Activated naive CD4-positive, alpha-beta T cell treated with anti-CD3 and anti-CD28 coated beads, Interleukin-2, amount 50 U/mL, for 72 hours (primary cell): ENCODE data around the gene NATD1. TPM values are rescaled to one million over a fixed set of nuclear protein-coding genes. Genes with fewer than 3 reads are reported as not detected.

Source experiments
- ATAC-seq, 2 donors: fragments of 150-1000 bp; cut with Tn5 transposase; 2 replicates each; pipeline ENCODE4 v1.10.0; 2021; ENCODE audit warnings: mild to moderate bottlenecking in 2 of 2, moderate library complexity in 2 of 2
- DNase-seq, 2 donors: peaks; one replicate each; pipeline ENCODE4 v3.0.0; 2021 to 2022; ENCODE audit warnings: low spot score in 2 of 2
- H3K27ac Mint-ChIP-seq, 2 donors: one replicate each; pipeline ENCODE4 v1.8.0; 2022; ENCODE audit warnings: mild to moderate bottlenecking in 2 of 2, mixed read lengths in 2 of 2
- H3K36me3 Mint-ChIP-seq, 2 donors: one replicate each; pipeline ENCODE4 v1.8.0; 2022; ENCODE audit warnings: mixed read lengths in 2 of 2
- H3K9me3 Mint-ChIP-seq, 2 donors: one replicate each; pipeline ENCODE4 v1.8.0; 2022; ENCODE audit warnings: mixed read lengths in 2 of 2
- total RNA-seq, 2 donors: library from RNA; stranded (reverse); gene quantifications; one replicate each; pipeline ENCODE4 v1.2.3, GENCODE V29; 2022

NATD1 gene
- total RNA-seq, 2 donors from 2014 or later: 2.6 to 2.9 TPM

DNA sequence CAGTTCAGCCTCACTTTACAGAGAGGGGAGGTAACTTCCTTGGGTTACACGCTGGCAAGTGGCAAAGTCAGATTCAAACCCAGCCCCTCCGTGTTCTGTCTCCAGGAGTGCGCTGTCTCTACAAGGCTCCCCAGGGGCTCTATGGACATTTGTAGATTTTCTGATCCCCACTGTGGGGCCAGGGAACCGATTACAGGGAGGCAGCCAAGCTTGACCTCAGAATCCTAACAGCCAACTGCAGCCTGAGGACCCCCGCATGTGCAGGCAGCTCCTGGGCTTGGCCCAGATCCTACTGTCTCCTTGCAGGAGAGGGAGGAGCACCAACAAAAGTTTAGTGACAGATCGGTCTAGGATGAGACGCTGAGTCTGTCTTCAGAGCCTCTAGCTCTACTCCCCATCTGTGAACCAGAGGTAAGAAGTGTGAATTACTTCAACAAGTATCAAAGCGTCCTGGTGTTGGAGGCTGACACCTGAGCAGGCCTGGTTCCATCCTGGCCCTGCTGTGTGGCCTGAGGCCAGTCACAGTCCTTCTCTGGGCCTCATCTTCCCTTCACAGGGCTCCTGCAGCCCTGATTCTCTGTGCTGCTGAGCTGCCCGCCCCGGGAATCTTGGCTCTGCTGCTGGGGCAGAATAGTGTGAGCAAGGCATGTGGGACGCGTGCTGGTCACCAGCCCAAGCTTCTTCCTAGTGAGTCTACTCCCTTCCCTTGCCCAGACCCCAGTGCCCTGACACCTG, 9.2 kb upstream of the NATD1 start:
- no peak for DNase-seq
- no peak overlapping the region for H3K27ac Mint-ChIP-seq
- no peaks in the 10 kb centered on the region for H3K9me3 Mint-ChIP-seq

DNA sequence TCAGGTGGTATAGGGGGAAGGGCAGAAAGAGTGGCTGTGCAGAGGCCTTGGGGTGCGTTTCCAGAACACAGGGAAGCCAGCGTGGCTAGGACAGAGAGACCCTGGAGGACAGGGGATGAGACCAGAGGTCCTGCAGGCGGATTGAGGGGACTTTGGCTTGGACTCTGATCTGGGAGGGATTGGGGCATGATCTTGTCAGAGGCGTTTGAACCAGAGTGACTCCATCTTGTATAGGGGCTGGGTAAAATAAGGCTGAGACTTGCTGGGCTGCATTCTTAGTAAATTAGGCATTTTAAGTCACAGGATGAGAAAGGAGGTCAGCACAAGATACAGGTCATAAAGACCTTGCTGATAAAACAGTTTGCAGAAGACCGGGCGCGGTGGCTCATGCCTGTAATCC, 5.4 kb upstream of the NATD1 start:
- Mint-ChIP-seq H3K36me3 (no peaks in the 10 kb centered on the region), H3K27ac (peak overlapping the region in 1 of 2 donors; percentile 72), H3K9me3 (no peaks in the 10 kb centered on the region)
- DNase-seq (no peak), ATAC-seq (no peak)

More for the DNA sequence above, 9.2 kb upstream of the NATD1 start:
- no peaks in the 10 kb centered on the region for H3K36me3 Mint-ChIP-seq
- ATAC-seq: no peak

GRCh38 chr17:21253646-21254441, 634 bp upstream of the NATD1 start:
- ATAC-seq: peak; percentile 1 to 42
- H3K36me3 Mint-ChIP-seq: no peaks in the 10 kb centered on the region
- no peak for DNase-seq
- H3K9me3 Mint-ChIP-seq: no peaks in the 10 kb centered on the region
- H3K27ac Mint-ChIP-seq: peak overlapping the region in 1 of 2 donors; percentile 80

DNA sequence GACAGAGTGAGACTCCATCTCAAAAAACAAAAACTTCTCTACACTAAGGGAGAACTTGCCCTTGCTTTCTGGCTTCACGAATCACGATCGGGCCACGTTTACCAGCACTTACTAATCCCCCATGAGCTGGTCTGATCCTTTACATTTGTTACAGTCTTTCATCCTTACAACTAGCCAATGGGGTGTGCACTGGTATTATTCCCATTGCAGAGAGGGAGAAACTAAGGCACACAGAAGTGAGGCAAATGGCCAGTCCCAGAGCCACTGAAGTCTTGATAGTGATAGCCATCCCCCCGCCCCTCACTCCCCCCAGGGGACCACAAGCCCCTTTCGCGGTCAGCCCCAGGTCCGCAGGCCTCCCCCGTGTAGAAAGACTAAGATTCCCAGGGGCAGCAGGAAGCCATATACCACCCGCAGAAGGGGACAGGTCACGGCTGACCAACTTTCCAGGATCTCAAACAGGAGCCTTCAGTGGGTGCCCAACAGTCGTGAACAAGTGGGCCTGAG, 868 bp downstream of the NATD1 start:
- DNase-seq (no peak), ATAC-seq (no peak)
- Mint-ChIP-seq H3K36me3 (no peaks in the 10 kb centered on the region), H3K9me3 (no peaks in the 10 kb centered on the region), H3K27ac (peak overlapping the region in 1 of 2 donors; percentile 65)

- ATAC-seq (no peak), DNase-seq (no peak)
- Mint-ChIP-seq H3K27ac (no peak overlapping the region), H3K9me3 (no peaks in the 10 kb centered on the region), H3K36me3 (no peaks in the 10 kb centered on the region)
These were observed 1.7 kb downstream of the NATD1 start for GRCh38 chr17:21251337-21252010.

GRCh38 chr17:21250854-21251253, 2.4 kb downstream of the NATD1 start:
- Mint-ChIP-seq H3K36me3 (no peaks in the 10 kb centered on the region), H3K9me3 (no peaks in the 10 kb centered on the region), H3K27ac (no peak overlapping the region)
- ATAC-seq: no peak
- no peak for DNase-seq

DNA sequence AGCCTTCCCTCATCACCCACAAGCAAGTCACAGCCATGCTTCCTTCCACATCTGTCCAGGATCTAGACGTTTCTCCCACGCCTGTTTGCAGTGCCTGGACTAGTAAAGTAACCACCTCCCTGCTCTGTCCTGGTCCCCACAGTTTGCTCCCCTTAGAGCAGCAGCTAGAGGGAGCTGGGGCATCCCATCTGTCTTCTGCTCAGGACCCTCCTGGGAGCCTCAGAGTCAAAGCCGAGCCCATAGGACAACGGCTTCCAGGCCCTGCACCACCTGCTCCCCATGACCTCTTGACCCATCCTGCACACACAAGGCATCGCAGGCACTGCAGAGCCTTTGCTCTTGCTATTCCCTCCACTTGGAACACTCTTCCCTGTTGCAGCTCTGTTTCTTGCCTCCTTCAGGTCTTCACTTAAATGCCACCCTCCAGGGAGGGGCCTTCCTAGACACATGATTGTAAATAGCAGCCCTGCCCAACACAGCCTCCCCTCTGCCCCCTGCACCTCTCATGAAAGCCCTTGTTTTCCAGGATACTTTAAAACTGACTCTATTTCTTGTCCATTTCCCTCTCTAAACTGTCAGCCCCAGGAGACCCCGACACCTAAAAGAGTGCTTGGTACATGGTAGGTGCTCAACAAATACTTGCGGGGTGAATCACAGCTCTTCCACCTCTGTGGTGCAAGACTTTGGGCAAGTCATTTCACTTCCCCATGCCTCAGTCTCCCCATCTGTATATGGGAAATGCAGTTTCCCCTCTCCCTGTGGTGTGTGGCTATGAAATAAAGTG, 3.1 kb downstream of the NATD1 start:
- Mint-ChIP-seq H3K36me3 (no peaks in the 10 kb centered on the region), H3K9me3 (no peaks in the 10 kb centered on the region), H3K27ac (peak overlapping the region; percentile 16 to 22)
- DNase-seq (no peak), ATAC-seq (no peak)

DNA sequence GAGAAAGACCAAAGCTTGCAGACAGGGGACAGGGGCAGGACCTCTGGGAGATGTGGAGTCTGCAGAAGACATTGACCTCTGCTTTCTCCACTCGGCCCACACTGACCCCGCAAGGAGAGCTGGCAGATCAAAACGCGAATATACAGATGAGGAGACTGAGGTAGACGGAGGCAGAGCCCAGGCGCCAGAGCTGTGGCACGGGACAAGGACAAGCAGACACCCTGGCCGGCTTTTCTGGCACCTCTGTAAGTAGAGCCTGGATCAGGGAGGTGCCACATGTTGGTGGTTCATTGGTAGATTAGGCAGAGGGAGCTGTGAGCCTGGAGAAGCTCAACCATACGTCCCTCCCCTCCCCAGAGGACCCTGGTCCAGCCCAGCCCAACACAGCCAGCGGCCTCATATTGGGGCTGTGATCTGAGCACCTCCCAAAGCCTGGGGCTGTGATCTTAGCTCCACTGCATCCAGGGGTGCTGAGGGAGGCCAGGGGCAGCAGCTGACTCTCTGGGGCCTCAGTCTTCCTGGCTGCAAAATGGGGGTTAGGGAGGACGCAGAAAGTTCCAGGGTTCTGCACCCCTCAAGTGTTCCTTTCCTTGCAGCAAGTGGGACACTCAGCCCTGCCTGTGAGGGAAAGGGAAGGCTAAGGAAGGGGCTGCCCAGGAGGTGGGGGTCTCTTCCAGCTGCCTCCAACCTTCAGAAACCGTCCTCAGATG, 4.0 kb downstream of the NATD1 start:
- no peak for DNase-seq
- no peak for ATAC-seq
- Mint-ChIP-seq H3K27ac (peak overlapping the region in 1 of 2 donors; percentile 47), H3K36me3 (no peaks in the 10 kb centered on the region), H3K9me3 (no peaks in the 10 kb centered on the region)

DNA sequence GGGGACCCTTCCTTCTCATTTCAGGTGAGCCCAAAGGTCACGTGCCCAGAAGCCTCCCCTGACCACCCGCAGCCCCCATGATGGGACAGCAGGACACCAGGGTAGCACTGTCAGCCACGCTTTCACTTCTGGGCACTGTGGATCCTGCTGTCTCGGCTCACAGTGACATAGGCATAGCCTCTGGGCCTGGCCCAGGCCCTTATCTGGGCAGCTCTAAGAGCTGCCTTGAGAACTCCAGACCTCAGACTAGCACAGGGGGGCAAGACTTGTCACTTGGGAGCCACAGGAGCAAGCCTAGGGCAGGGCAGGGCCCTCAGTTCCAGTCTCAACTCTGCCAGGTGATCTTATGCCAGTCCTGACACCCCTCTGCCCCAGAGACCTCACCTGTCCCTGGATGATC, 4.7 kb downstream of the NATD1 start:
- H3K36me3 Mint-ChIP-seq: no peaks in the 10 kb centered on the region
- DNase-seq (no peak), ATAC-seq (no peak)
- H3K9me3 Mint-ChIP-seq: no peaks in the 10 kb centered on the region
- peak overlapping the region in 1 of 2 donors; percentile 47 for H3K27ac Mint-ChIP-seq

DNA sequence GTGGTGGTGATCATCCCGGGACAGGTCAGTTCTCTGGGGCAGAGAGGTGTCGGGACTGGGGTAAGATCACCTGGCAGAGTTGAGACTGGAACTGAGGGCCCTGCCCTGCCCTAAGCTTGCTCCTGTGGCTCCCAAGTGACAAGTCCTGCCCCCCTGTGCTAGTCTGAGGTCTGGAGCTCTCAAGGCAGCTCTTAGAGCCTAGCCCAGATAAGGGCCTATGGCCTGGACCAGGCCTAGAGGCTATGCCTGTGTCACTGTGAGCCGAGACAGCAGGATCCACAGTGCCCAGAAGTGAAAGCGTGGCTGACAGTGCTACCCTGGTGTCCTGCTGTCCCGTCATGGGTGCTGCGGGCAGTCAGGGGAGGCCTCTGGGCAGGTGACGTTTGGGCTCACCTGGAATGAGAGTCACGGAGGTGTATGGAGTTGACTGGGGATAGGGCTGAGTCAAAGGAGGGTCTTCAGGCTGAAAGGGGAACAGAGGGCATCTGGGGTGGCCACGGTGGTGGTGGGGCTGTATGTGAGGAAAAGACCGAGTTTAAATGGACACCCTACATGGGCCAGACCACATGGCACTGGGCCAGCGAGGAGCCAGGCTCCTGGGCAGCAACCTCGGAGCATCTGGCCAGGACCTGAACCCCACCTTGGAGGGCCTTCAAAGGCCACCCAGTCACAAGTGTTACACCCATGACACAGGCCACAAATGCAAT, 5.5 kb downstream of the NATD1 start:
- DNase-seq: no peak
- Mint-ChIP-seq H3K36me3 (no peaks in the 10 kb centered on the region), H3K27ac (peak overlapping the region; percentile 36 to 47), H3K9me3 (no peaks in the 10 kb centered on the region)
- no peak for ATAC-seq

GRCh38 chr17:21246698-21247097, 6.5 kb downstream of the NATD1 start:
- H3K27ac Mint-ChIP-seq: no peak overlapping the region

GRCh38 chr17:21245639-21246084, 7.5 kb downstream of the NATD1 start:
- Mint-ChIP-seq H3K27ac (no peak overlapping the region), H3K36me3 (no peaks in the 10 kb centered on the region), H3K9me3 (no peaks in the 10 kb centered on the region)
- ATAC-seq (no peak), DNase-seq (no peak)

More at GRCh38 chr17:21246698-21247097, 6.5 kb downstream of the NATD1 start:
- no peaks in the 10 kb centered on the region for H3K36me3 Mint-ChIP-seq
- H3K9me3 Mint-ChIP-seq: no peaks in the 10 kb centered on the region
- no peak for DNase-seq
- ATAC-seq: no peak

DNA sequence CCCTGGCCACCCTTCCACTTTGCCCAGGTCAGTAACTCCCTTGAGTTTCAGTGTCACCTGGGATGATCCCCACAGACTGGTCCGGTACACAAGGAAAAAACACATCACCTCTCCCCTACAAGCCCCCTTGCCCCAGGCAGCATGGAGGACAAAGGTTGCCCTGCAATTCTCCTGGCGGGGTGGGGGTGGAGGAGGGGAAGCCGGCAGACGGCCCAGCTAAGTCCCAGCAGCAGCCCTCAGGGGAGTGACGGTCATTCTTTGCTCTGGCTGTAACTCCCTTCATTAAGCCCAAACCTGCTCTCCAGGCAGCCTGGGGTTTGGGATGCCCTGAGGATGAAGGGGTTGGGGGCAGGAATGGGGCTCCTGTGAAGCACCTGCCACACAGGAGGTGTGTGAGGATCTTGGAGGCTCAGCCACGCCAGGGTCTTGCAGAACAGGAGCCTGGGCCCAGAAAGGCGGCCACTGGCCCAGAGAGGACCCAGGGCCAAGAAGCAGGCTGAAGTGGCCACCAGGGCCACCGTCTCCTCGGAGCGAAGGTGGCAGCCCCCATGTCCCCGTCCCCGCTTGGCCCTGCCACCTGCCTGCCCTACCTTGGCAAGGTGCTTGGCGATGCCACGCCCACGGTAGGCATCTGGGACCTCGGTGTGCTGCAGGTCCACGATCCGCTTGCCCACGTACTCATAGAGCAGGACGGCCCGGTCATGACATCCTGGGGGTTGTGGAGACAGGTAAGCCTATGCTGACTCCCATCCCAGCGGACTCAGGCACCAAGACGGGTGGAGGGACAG, 9.5 kb downstream of the NATD1 start:
- DNase-seq (no peak), ATAC-seq (no peak)
- H3K36me3 Mint-ChIP-seq: no peaks in the 10 kb centered on the region
- peak overlapping the region in 1 of 2 donors; percentile 13 for H3K27ac Mint-ChIP-seq
- no peaks in the 10 kb centered on the region for H3K9me3 Mint-ChIP-seq

- Mint-ChIP-seq H3K36me3 (no peaks in the 10 kb centered on the region), H3K27ac (no peak overlapping the region), H3K9me3 (no peaks in the 10 kb centered on the region)
- ATAC-seq (no peak), DNase-seq (no peak)
These were observed 10.3 kb downstream of the NATD1 start for GRCh38 chr17:21242780-21243515.
